NCI-H1436 (cell line): ENCODE data around the gene VAV2.
A peak's percentile ranks its signal among the peaks of the same experiment; 100 is the strongest.

Experiments
- DNase-seq: peaks from one replicate; lab custom pipeline; 2025; lab: John Stamatoyannopoulos, UW

Gene VAV2

GRCh38 chr9:133795049-133795448 is 197.1 kb downstream of the VAV2 start:
- no peak for DNase-seq

GRCh38 chr9:133794016-133794760 is 197.9 kb downstream of the VAV2 start:
- DNase-seq, result no peak

DNA sequence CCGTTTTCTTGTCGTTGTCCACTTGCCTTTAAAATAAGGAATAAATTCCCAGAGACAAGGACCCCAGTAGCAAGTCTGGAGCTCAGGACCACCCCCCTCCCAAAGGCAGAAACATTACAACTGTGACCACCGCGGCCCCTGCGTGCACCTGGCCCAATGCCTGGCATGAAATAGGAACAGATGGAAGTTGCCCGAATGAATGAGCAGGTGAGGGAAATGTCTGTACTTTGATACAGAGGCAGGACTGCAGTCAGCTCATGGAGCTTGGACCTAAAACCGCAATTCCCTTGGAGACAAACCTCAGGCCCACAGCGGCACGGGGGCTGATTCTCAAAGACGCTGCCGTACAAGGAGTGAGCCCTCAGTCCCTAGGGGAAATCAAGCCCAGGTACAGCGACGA is 198.7 kb downstream of the VAV2 start:
- DNase-seq, result no peak

- DNase-seq, result peak; percentile 12
Observed at GRCh38 chr9:133792721-133793470, 199.2 kb downstream of the VAV2 start.

- DNase-seq, result no peak
Observed at GRCh38 chr9:133791735-133792649, 200.1 kb downstream of the VAV2 start.

DNA sequence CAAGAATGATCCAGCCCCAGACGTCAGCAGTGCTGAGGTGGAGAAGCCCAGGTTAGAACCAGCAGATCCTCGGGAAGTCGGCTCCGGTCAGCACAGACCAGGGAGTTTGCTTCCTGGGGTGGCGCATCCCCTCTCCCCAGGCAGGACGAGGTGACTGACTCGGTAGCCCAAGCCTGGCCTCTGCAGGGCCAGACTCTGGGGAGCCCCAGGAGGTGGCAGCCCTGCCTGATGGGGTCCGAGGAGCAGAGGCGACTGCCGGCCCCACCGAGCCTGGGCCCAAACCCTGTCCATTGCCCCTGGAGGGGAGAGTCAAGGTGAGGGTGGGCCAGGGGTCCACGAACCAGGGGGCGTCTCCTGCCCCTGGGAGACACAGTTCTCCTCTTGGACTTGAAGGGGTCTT is 201.1 kb downstream of the VAV2 start:
- no peak for DNase-seq

- DNase-seq, result no peak
Observed at GRCh38 chr9:133789778-133790177, 202.3 kb downstream of the VAV2 start.

DNA sequence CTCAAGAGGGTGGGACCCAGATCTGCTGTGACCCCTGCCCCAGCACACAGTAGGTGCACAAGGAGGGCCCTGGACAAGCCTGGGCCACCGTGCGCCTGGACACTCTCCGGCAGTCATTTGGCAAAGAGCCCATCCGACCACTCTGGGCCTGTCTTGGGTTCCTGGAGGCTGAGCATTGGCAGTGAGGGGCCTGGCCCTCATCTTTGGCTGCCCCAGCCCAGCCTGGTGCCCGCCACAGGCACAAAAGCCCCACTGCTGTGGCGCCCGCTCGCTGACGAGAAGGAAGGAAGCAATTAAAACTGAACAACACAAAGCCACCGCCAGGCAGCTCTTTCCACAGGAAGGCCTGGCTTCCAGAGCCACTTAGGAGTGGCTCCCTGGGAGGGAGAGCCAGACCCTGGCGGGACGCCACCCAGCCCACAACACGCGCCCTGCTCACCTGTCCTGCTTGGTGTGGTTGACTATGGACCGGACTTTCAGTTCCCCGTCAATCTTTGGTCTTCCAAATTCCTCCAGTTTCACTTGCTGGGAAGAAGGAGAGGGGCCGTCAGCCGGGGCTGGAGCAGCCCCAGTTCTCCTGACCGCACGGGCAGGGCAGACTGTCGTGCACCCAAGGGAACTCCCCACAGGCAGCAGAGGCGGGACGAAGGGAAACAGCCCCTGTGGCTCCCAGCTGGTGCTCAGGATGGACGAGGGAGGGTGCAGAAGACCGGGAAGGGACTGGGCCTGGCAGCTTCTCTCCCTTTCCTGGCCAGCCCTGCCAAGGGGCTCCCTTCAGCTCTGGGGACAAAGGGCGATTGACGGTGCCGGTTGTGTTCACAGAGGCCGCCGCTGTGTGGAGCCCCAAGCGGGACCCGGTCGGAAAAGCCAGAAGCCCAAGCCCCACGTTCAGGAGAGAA is 203.1 kb downstream of the VAV2 start:
- DNase-seq, result no peak

DNA sequence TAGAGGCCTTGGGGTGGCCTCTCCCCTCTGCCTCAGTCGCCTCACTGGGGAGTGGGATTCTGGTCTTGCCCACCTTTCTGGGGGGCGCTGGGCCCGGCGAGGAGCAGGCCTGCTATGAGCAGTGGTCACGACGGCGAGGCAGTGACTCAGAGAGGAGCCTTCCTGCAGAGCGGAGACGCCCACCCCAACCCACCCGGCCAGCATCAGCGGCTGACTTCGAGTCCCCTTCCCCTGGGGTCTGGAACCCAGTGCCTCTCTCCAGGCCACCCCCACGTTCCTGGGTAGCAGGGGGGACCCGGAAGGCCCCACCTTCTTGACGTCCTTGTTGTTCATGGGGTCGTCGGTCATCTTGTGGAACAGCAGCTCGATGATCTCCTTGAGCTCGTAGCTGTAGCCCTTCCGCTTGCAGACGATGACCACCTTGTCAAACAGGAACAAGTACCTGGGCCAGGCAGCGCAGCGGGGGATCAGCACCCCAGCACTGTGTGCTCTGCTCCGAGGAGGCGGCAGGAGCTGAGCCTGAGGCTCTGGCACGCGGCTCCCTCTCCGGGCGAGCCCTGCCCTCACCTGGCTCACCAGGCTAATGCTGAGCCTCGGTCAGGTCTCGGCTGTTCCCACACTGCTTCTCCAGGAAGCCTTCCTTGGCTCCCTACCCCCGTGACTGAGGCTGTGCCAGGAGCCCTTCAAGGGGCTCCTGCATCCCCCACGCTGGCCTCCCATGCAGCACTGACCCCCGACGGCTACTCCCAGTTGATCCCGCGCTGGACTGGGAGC is 203.9 kb downstream of the VAV2 start:
- no peak for DNase-seq

GRCh38 chr9:133787754-133788025 is 204.4 kb downstream of the VAV2 start:
- no peak for DNase-seq

GRCh38 chr9:133786907-133787753 is 205.0 kb downstream of the VAV2 start:
- no peak for DNase-seq

- DNase-seq, result no peak
Observed at GRCh38 chr9:133786371-133786753, 205.8 kb downstream of the VAV2 start.

- no peak for DNase-seq
Observed at GRCh38 chr9:133785753-133786370, 206.3 kb downstream of the VAV2 start.

- no peak for DNase-seq
Observed at GRCh38 chr9:133784731-133785561, 207.2 kb downstream of the VAV2 start.

DNA sequence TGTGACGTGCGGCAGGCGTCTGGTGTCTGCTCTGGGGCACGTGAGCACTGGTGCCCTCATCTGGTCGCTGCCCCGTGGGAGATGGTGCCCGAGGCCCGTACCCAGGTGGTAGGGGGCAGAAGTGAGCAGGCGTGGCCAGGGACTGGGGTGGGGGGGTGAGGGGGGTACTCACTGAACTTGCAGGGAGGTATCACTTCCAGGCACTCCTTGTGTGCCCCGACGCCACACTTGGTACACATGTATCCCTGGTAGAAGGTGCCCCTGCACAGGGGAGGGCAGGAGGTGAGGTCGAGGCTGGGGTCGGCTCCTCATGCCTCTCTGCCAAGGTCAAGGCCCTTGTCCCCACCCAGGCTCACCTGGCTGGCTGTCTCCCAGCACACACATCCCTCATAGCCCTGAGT is 208.8 kb downstream of the VAV2 start:
- DNase-seq, result no peak

DNA sequence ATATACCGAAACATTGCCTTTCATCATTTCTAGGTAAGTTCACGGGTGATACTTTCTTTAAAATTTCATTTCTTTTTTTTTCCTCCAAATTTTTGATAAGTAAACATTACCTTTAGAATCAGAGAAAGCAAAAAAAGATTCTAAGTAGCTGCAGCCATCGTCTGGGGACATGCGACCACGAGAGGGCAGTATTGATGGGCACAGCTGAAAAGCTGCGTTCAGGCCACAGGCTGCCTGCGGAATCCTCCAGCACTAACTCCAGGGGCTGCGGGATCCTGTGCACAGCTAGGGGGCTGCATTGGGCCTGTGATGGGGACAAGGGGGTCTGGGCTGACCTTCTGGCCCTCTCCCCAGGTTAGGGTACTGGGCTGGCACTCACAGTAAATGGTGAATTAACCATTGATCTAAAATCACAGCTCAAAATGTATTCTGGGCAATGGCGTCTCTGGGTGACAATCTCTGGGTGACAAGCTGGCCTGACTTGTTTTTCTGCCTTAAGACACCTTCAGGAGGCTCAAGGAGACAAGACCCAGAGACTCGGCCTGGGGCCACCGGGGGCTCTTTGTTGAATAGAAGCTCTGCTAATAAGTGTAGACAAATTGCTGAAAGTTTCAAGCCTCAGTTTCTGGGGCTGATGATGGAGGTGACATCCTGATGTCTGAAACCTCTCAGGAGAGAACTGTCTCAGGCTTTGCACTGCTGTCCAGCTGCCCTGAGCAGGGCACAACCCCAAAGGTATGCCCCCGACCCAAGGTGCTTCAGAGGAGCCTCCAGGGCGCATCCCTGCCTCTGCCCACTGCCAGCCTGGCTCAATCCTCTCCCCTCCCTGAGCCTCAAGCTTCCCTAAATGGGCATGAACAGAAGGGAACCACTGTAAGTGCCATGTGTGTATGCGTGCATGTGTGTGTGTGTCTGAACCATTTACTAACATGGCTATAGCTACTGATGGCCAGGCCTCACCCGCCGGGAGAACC is 209.7 kb downstream of the VAV2 start:
- peak; percentile 58 for DNase-seq

GRCh38 chr9:133781828-133782135 is 210.3 kb downstream of the VAV2 start:
- no peak for DNase-seq
